HG03135 (cell line): ENCODE data around the gene CST11.
"Not testable (repeated sequence)": the region's sequence is repeated elsewhere in the genome, so short reads cannot be mapped to it uniquely, and the experiment has no call there.

ENCODE experiments used
- ATAC-seq: cut with Tn5 transposase; IDR thresholded peaks from one replicate; pipeline ENCODE4 v1.9.1; 2021; ENCODE audit warnings: mild to moderate bottlenecking, moderate library complexity; ENCODE audit not compliant: unreplicated experiment

CST11 gene, protein sequence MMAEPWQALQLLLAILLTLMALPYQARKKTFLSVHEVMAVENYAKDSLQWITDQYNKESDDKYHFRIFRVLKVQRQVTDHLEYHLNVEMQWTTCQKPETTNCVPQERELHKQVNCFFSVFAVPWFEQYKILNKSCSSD

DNA sequence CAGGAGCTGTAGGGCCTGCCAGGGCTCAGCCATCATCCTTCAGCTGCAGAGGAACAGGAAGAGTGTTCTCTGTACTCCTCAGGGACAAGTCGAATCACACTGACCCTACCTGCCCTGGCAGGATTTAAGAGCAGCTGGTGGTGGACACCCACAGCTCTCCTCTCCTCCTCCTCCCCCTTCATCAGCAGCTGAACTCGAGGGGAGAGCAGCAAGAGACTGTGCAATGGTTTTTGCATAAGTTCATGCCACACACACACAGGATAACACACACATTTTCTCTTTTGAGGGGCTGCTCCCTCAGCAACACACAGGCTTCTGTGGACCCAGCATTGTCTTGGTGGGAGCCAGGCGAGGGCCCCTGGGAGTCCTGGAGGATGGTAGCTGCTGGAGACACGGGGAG lies at the start of gene CST11:
CST11 (minus strand) TSS at position 101 of the 400 bp plus-strand sequence; CDS start at position 36, 65 bp downstream.
- ATAC-seq, result no peak

DNA sequence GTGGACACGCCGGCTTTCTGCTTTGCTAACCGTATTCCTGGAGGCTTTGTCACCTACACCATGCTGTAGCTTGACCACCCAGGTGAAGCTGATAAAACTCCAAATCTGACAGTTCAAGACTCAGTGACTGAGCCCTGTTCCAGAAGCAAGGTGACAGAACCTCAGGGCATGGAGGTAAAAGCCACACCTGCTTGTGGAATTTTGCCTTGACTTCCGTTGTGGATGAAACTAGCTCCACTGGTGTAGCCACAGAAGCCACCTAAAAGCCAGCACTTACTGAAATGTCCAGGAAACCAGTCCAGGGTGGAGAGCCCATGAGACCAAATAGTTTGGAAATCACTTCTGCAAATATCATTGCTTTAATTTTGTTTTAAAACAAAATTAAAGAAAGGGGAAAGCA lies 49.2 kb upstream of the CST11 start:
- no peak for ATAC-seq

DNA sequence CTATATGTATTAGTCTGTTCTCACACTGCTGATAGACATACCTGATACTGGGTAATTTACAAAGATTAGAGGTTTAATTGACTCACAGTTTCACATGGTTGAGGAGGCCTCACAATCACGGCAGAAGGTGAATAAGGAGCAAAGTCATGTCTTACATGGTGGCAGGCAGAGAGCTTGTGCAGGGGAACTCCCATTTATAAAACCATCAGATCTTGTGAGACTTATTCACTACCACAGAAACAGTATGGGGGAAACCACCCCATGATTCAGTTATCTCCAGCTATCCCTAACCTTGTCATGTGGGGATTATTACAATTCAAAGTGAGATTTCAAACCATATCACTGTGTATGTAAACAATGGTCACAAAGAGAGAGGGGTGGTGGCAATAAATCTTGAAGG lies 44.9 kb upstream of the CST11 start:
- no peak for ATAC-seq

DNA sequence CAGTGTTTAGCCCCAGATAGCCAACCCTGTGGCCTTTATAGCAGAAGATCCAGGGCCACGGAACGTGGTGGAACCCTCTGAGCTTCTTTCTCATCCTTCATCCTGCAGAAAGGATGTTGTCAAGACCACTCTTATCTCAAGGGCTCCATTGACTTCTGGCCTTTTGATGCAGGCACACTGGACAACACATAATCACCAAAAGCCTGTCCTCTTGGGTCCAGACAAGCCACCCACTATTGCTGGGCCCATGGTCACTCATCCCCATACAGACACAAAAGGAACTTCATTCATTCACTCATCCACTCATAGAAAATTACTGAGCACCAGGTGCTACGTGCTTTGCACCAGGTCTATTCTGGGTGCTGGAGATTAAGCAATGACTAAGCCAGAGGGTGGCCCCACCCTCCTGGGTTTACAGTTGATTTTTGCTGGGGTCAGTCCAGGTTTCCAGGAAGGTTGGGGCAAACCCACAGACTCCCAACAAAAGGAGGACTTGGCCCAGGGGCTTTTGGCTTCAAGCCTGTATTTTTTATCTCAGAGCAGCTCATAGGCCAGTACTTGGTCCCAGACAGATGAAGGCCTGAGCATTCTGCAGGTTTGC lies 40.6 kb upstream of the CST11 start:
- no peak for ATAC-seq

DNA sequence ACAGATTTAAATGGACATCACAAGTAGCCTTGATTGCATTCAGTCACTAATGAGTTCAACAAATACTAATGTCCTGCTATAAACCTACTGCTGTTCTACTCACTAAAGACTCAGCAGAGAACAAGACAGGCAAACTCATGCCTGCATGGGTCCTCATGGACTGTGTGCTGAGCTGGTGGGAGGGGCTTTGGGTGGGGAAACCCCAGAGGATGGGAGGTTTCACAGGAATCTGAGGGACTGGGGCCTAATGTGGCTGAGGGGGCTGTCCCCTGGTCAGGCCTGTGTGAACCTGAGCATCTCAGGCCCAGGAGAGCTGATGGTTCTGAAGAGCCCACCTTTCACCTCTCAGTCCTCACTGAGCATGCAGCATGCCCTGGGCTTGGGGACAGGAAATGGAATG lies 39.6 kb upstream of the CST11 start:
- no peak for ATAC-seq

DNA sequence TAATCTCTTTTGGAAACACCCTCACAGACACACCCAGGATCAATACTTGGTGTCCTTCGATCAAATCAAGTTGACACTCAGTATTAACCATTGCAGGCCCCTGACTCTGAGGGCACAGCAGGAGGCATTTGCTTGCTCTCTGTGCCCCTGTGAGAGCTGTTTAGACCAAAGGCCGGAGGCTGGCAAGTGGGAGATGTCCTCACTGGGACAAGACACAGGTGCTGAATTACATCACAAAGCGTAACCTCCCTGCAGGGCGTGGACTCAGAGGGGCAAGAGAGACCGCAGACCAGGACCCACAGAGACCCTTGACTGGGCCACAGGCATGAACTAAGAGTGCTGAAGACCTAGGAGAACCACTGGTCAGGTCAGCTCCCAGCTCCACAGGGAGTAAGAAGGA lies 38.1 kb upstream of the CST11 start, which contains the start of gene CST8:
CST8 (plus strand) TSS at position 301 of the 400 bp plus-strand sequence. CDS start 551 bp downstream, outside the sequence.
- no peak for ATAC-seq

DNA sequence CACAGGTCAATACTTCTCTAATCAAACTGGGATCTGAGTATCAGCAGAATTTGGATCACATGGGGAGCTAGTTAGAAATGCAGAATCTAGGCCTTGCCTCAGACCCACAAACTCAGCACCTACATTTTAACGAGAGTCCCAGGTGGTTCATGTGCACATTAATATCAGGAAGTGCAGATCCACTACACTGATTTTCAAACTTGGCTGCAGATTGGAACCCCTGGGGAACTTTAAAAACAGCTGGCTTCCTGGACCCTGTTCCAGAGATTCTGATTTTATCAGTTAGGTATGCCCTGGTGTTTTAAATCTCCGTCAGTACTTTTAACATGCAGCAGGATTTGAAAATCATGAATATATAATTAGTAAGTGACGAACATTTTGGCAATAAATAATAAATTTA lies 36.3 kb upstream of the CST11 start:
- no peak for ATAC-seq

DNA sequence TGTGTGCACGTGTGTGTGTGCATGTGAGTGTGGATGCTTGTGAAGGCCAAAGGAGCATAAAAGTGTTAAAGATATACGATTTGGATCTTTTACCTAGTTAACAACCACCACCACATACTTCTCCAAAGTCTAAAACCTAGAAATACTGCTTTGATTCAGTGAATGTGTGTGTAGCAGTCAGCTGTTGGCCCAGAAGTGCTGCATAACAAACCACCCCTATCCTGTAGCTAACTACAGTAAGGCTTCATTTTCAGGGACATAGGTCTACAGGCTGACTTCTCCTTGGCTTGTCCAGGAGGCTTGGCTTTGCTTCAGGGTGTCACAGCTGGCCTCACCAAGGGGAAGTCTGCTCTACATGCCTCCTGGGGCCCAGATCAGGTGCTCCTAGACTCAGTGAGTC lies 35.8 kb upstream of the CST11 start:
- ATAC-seq, result no peak

DNA sequence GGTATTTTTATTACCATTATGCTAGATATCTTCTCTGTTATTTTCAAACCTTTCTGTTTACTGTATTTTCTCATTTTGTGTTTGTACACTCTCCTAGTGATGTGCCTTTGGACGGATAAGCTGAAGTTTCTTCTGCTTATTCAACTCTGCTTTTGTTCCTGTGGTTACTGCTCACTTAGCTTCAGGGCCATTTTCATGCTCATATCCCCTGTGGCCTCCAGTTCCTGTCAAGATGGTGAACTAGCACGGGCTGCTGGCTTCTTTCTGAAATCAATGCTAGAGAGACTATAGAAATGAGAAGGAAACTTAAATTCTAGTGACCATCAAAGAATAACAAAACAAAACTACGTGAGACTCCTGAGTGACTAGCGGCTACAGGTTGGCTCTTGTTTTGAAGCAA lies 31.4 kb upstream of the CST11 start:
- ATAC-seq, result no peak

DNA sequence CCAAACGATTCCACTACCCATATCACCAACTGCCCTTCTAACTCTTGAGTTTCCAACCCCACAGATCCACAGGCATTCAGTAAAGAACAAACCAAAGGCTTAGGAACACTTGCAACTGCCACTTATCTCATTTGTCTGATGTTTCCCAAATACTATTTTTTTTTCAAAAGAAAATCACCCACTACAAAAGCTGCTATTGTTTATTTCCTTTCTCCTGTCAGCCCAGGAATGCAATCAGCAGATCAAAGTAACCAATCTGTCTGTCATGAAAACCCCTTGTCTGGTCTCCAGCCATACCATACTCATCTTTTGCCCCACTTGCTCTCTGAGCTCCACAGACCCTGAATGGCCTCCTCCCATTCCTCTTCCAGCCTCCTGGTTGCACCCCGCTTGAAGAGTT lies 29.5 kb upstream of the CST11 start:
- no peak for ATAC-seq

DNA sequence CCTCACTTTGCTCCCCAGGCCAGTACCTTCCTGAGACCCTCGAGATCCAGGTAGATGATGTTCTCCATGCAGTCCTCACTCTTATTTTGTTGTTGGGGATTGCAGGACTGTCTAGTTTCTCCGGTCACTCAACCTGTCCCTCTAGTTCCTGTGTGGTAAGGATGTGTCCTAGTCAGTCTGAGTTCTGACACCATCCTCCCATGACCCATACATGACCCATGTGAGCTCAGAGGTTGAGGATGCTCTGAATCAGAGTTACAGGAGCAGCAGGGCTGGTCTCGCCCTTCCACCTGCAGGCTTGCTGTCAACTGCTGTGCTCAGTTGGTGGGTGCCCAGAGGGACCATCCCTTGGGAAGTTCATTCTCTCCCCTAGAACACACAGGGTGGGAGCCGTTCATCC lies 26.4 kb upstream of the CST11 start:
- ATAC-seq, result no peak

DNA sequence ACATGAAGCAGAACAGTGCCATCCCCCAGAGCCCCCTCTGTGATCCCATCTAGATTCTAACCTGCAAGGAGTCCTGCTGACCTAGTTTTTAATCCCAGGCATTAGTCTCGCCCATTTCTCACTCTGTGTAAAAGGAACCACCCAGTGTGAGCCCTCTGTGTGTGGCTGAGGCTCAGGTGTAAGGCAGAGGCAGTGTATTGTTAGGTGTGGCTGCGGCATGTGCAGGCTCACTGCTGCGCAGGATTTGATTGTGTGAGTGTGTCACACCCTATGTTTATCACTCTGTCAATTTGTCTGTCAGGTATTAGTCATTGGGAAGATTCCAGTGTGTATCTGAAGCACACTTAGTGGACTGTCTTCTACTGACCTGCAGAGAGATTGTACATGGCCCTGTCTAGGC lies 24.5 kb upstream of the CST11 start:
- ATAC-seq, result no peak

DNA sequence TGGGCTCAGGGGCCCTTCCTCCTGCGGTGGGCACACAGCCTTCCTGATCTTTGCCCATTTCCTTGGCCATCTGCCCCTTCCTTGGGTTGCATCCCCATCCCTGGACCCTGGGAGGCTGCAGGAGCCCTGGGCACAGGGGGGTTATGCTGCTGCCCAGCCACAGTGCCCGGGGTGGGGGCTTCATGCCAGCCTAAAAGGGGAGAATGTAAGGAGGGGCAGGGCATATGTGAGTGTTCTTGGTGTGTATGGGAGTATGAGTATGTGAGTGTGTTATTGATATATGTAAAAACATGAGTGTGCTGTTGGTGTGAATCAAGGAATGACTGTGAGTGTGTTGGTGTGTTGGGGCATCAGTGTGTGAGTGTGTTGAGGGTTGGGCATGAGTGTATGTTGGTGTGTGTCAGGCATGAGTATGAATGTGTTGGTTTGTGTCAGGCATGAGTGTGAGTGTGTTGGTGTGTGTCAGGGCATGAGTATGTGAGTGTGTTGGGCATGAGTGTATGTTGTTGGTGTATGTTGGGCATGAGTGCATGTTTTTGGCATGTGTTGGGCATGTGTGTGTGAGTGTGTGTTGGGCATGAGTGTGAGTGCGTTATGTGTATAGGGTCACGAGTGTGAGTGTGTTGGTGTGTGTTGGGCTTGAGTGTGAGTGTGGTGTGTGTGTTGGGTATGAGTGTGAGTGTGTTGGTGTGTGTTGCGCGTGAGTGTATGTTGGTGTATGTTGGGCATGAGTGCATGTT lies 23.5 kb upstream of the CST11 start:
- no peak for ATAC-seq

DNA sequence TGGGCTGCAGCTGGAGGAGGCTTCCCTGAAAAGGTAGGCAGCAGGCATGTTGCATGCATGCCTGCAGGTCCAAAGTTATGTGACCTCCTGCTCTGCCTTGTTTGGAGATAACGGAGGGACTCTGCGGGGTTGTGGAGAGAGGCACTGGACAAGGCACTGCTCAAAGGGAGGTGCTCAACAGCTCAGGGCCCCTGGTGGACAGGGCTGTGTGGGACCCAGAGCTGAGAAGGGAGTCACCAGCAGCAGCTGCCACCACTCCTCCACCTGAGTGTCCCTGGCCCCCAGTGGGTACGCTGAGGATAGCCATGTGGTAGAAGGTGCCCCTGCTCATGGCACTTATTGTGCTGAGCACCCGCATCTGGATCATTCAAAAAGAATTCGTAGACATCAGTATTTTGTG lies 22.7 kb upstream of the CST11 start:
- no peak for ATAC-seq

DNA sequence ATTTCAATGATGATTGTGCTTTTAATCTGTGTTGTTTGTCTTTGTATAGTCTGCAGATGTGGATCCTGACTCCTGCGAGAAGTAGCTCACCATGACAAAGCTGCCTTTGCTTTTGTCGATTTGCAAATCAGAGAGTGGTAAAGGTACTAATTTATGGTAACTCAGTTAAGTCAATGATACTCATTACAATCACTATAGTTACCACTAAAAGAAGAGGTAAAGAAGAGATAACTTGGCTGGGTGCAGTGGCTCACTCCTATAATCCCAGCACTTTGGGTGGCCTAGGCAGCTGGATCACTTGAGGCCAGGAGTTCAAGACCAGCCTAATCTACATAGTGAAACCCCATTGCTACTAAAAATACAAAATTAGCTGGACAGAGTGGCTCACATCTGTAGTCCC lies 20.6 kb upstream of the CST11 start:
- ATAC-seq, result not testable (repeated sequence)

DNA sequence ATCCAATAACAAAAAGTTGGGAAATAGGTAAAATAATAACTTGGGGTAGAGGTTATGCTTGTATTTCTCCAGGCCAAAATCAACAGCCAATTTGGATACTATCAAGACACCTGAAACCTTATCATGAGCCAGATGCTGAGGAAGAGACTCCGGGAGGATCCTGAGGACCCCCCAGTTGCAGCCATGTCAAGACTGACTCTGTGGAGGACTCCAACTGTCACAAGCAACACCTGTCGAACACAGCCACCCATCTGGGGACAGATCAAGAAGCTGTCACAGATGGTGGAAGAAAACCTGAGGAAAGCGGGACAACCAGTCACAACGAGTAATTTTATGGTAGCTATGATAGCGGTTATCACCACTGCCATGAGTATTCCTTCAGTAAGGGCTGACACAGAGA lies 19.6 kb upstream of the CST11 start:
- not testable (repeated sequence) for ATAC-seq

DNA sequence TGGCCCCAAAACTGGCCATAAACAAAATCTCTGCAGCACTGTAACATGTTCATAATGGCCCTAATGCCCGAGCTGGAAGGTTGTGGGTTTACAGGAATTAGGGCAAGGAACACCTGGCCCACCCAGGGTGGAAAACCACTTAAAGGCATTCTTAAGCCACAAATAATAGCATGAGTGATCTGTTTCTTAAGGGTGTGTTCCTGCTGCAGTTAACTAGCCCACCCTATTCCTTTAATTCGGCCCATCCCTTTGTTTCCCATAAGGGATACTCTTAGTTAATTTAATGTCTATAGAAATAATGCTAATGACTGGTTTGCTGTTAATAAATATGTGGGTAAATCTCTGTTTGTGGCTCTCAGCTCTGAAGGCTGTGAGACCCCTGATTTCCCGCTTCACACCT lies 14.3 kb upstream of the CST11 start:
- ATAC-seq, result not testable (repeated sequence)

DNA sequence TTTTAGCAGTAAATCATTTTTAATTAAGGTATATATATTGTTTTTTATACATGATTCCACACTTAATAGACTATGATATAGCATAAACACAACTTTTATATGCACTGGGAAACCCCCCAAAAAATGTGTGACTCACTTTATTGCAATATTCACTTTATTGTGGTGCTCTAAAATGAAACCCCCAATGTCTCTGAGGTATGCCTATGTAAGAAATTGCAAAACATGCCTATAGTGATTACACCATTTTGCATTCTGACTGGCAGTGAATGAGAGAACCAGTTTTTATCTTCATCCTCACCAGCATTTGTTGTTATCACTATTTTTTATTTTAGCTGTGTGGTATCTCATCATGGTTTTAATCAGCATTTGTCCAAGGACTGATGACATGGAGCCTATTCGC lies 8.5 kb upstream of the CST11 start:
- ATAC-seq, result no peak

DNA sequence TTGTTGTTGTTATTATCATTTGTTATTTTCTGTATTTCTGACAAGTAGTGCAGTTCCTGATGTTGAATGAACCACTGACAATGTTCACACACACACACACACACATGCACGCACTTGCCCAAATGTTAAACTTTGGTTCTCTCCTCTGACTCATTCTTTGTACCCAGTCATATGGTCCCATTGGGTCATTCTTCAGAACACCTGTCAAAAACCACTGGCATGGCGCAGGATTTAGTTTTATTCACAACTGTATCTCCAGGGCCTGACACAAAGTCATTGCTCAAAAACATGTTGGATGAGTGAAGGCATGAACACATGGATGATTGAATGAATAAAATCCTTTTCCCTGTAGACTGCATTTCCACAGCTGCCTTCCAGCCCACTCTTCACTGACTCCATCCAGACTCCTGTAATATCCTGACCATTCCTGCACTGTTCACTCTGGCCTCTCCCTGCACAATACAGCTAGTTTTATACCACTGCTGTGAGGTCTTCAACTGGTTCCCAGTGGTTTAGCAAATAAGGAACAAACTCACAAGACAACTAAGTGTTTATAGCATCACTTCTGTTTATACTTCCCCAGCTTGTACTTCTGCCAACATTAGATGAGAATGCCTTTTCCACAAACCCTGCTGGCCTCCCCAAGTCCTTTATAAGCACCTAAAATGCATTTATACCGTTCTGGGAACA lies 6.9 kb upstream of the CST11 start:
- no peak for ATAC-seq

DNA sequence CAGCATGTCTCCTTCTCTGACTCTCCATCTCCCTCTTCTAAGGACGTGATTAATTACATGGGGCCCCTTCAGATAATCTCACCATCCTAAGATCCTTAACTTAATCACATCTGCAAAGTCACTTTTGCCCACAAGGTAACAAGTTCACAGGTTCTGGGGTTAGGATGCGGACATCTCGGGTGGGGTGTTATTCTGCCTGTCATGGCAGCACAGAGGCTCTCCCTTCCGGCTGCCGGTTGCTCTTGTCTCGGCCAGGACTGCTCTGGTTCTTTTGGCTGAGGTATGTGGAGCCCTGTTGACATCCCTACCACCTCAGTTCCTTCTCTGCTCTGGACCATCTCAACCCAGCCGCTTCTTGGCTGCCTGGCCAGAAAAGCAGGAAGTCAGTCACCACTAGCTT lies 4.2 kb upstream of the CST11 start:
- no peak for ATAC-seq

DNA sequence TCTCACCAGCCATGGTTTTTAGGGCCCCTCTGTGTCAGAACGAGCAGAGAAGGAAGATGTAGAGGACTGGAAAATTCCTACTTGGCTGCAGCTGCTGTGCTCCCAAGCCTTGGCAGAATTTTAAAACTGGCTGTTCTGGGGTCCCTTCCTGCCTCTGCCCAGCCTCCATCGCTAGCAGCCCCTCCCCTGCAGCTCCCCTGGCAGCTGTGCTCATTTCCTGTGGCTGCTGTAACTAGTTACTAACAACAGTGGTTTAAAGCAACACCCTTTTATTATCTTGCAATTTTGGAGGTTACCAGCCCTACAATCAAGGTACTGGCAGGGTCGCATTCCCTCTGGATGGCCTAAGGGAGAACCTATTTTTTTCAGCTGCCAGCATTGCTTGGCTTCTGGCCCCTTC lies 3.7 kb upstream of the CST11 start:
- ATAC-seq, result no peak

DNA sequence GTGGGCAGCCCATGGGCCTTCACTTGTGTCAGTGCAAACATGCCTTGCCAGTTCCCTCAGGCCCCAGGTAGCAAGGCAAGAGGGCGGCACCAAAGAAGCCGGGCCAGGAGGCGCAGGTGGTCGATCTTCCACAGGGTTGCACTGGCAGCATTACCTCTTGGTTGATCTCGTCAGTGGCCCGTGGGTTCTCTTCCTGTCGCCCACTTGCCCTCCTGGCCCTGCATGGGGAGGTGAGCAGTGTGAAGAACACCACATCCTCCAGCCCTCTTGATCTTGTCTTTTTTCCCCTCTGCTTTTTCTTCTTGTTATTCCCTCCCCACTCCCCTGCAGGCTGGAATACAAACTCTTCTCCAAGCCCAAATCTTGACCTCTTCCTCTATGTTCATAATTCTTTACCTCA lies 3.0 kb upstream of the CST11 start:
- ATAC-seq, result no peak
